Liver (tissue), 9 donors: Measurements from ENCODE around the gene BTN3A1. TPM values are rescaled to one million over a fixed set of nuclear protein-coding genes. Genes with fewer than 3 reads are reported as not detected.

Source experiments
- DNase-seq: peaks from one replicate; pipeline ENCODE4 v3.0.0-alpha.2; 2017; ENCODE audit warnings: low spot score
- H3K27ac ChIP-seq, 2 donors: one replicate each; pipeline ENCODE4 v1.7.0; 2013; ENCODE audit warnings: inconsistent platforms in 2 of 2, low read length in 2 of 2, control low read depth in 1 of 2, low read depth in 1 of 2, mild to moderate bottlenecking in 1 of 2
- H3K27me3 ChIP-seq, 4 donors: one replicate each; pipeline versions ENCODE4 v1.6.1 to v1.7.0; 2013; ENCODE audit warnings: low read length in 3 of 4, inconsistent platforms in 1 of 4, mild to moderate bottlenecking in 1 of 4, moderate library complexity in 1 of 4; ENCODE audit not compliant: control insufficient read depth in 4 of 4, insufficient read depth in 4 of 4
- H3K36me3 ChIP-seq, 4 donors: one replicate each; pipeline versions ENCODE4 v1.6.1 to v1.7.0; 2013; ENCODE audit warnings: low read length in 3 of 4, mild to moderate bottlenecking in 3 of 4, low read depth in 1 of 4, moderate library complexity in 1 of 4; ENCODE audit not compliant: control insufficient read depth in 4 of 4, insufficient read depth in 3 of 4
- H3K4me1 ChIP-seq, 4 donors: one replicate each; pipeline versions ENCODE4 v1.6.1 to v1.7.0; 2013; ENCODE audit warnings: low read length in 3 of 4, mild to moderate bottlenecking in 3 of 4, moderate library complexity in 1 of 4; ENCODE audit not compliant: control insufficient read depth in 4 of 4, insufficient read depth in 4 of 4
- H3K4me3 ChIP-seq, 3 donors: one replicate each; pipeline versions ENCODE4 v1.6.1 to v1.7.0; 2013; ENCODE audit warnings: low read length in 3 of 3, control low read depth in 1 of 3, low read depth in 1 of 3, mild to moderate bottlenecking in 1 of 3
- H3K9ac ChIP-seq, 2 donors: one replicate each; pipeline ENCODE4 v1.7.0; 2013; ENCODE audit warnings: low read length in 2 of 2, mild to moderate bottlenecking in 2 of 2, moderate library complexity in 2 of 2, control low read depth in 1 of 2, low read depth in 1 of 2
- H3K9me3 ChIP-seq, 4 donors: one replicate each; pipeline versions ENCODE4 v1.6.1 to v1.7.0; 2013; ENCODE audit warnings: low read length in 3 of 4; ENCODE audit not compliant: control insufficient read depth in 4 of 4
- ATF3 ChIP-seq: IDR thresholded peaks from 2 replicates; pipeline ENCODE4 v1.6.1; 2016; ENCODE audit warnings: antibody characterized with exemption
- CTCF ChIP-seq: fragments of 150-350 bp; IDR thresholded peaks from 2 replicates; pipeline ENCODE4 v1.5.1; 2017; ENCODE audit warnings: improper control_type of control experiment, low read depth, low read length; ENCODE audit not compliant: missing input control
- EGR1 ChIP-seq, 2 donors: IDR thresholded peaks; 2 replicates each; pipeline ENCODE4 v1.6.1; 2016 to 2018; ENCODE audit warnings: antibody characterized with exemption in 2 of 2, low read depth in 2 of 2
- FOXA1 ChIP-seq: IDR thresholded peaks from 2 replicates; pipeline ENCODE4 v1.6.1; 2016; ENCODE audit warnings: antibody characterized with exemption
- FOXA2 ChIP-seq: IDR thresholded peaks from 2 replicates; pipeline ENCODE4 v1.6.1; 2016; ENCODE audit warnings: antibody characterized with exemption
- GABPA ChIP-seq, 2 donors: IDR thresholded peaks in 1 of 2; conservative IDR thresholded peaks in 1 of 2; 2 replicates each; pipeline ENCODE4 v1.6.1; 2016; ENCODE audit warnings: antibody characterized with exemption in 2 of 2, mild to moderate bottlenecking in 1 of 2, moderate library complexity in 1 of 2
- HNF4A ChIP-seq, 2 donors: conservative IDR thresholded peaks; 2 replicates each; pipeline ENCODE4 v1.6.1; 2016; ENCODE audit warnings: antibody characterized with exemption in 2 of 2, mild to moderate bottlenecking in 2 of 2
- HNF4G ChIP-seq: IDR thresholded peaks from 2 replicates; pipeline ENCODE4 v1.6.1; 2016; ENCODE audit warnings: antibody characterized with exemption
- MAX ChIP-seq: IDR thresholded peaks from 2 replicates; pipeline ENCODE4 v1.6.1; 2016; ENCODE audit warnings: antibody characterized with exemption
- NR2F2 ChIP-seq: IDR thresholded peaks from 2 replicates; pipeline ENCODE4 v1.6.1; 2016; ENCODE audit warnings: antibody characterized with exemption
- RAD21 ChIP-seq, 2 donors: IDR thresholded peaks; 2 replicates each; pipeline ENCODE4 v1.6.1; 2016; ENCODE audit warnings: antibody characterized with exemption in 2 of 2, mild to moderate bottlenecking in 2 of 2
- REST ChIP-seq: IDR thresholded peaks from 2 replicates; pipeline ENCODE4 v1.6.1; 2016; ENCODE audit warnings: antibody characterized with exemption, mild to moderate bottlenecking
- RXRA ChIP-seq, 2 donors: IDR thresholded peaks; 2 replicates each; pipeline ENCODE4 v1.6.1; 2017 to 2018; ENCODE audit warnings: antibody characterized with exemption in 2 of 2, mild to moderate bottlenecking in 1 of 2
- SP1 ChIP-seq: IDR thresholded peaks from 2 replicates; pipeline ENCODE4 v1.6.1; 2018; ENCODE audit warnings: antibody characterized with exemption, mild to moderate bottlenecking
- TAF1 ChIP-seq: conservative IDR thresholded peaks from 2 replicates; pipeline ENCODE4 v1.6.1; 2016; ENCODE audit warnings: antibody characterized with exemption, mild to moderate bottlenecking
- YY1 ChIP-seq: IDR thresholded peaks from 2 replicates; pipeline ENCODE4 v1.6.1; 2016; ENCODE audit warnings: antibody characterized with exemption, mild to moderate bottlenecking
- ZBTB33 ChIP-seq: IDR thresholded peaks from 2 replicates; pipeline ENCODE4 v1.6.1; 2016; ENCODE audit warnings: antibody characterized with exemption
- WGBS: extraction: QIAGEN DNeasy Blood & Tissue Kit; methylation state at CpG from one replicate; pipeline ENCODE4 v1.1.7; 2013; 5-methylcytosine and 5-hydroxymethylcytosine counted together
- polyA plus RNA-seq, 2 donors: library from polyadenylated mRNA; stranded (reverse) in 1 of 2; unstranded in 1 of 2; fragments of 200-250 nt in 1 of 2; fragments of >200 nt in 1 of 2; fragmentation: Nextera tagmentation in 1 of 2; extraction: Ambion mirVana in 1 of 2; gene quantifications; one replicate each; pipeline versions ENCODE4 v1.2.1 to v1.2.3, GENCODE V29; 2013 to 2015
- total RNA-seq, 2 donors: library from RNA; depleted of rRNA; stranded (reverse); fragments of >200 nt; gene quantifications; one replicate each; pipeline ENCODE4 v1.2.3, GENCODE V29; 2014
- donor health status: healthy.
- donor health status: healthy.
- donor health status: healthy.
- donor health status: healthy.
- donor health status: healthy.

The BTN3A1 gene
- total and polyA plus RNA-seq, 4 donors, result 2.3 to 17.1 (median 6.3) TPM

- WGBS, result 73% methylated on average over 3 of the region's 3 CpGs
- no peak overlapping the region for H3K27ac ChIP-seq
- H3K27me3 ChIP-seq, result no peaks in the 10 kb centered on the region
- H3K4me3 ChIP-seq, result no peak overlapping the region
- DNase-seq, result no peak
- no peak overlapping the region for H3K9ac ChIP-seq
- H3K36me3 ChIP-seq, result peaks cover 4 to 24% (median 15%) of the 10 kb centered on the region in 4 donors
- no peaks in the 10 kb centered on the region for H3K9me3 ChIP-seq
- no peak for TF ChIP-seq REST
- no peak for TF ChIP-seq MAX
- TF ChIP-seq HNF4G, result no peak
- TF ChIP-seq SP1, result no peak
- TF ChIP-seq RXRA (IDR thresholded peaks at IDR 0.05), result no peak
- no peak for TF ChIP-seq FOXA1
- TF ChIP-seq HNF4A (conservative IDR thresholded peaks at IDR 0.05), result no peak
- TF ChIP-seq GABPA (IDR thresholded peaks at IDR 0.05 in 1 of 2, conservative IDR thresholded peaks at IDR 0.05 in 1 of 2), result no peak
- TF ChIP-seq FOXA2, result no peak
- TF ChIP-seq TAF1, result no peak
- TF ChIP-seq EGR1 (IDR thresholded peaks at IDR 0.05; ENCODE audit: low read depth in 2 of 2), result no peak
- TF ChIP-seq ZBTB33, result no peak
- no peak for TF ChIP-seq CTCF
- no peak for TF ChIP-seq NR2F2
- H3K4me1 ChIP-seq, result peaks cover 3 to 16% (median 13%) of the 10 kb centered on the region in 4 donors
Observed at GRCh38 chr6:26403893-26404292, 1.8 kb downstream of the BTN3A1 start.

- no peak overlapping the region for H3K27ac ChIP-seq
- H3K4me1 ChIP-seq, result peaks cover 3 to 16% (median 13%) of the 10 kb centered on the region in 4 donors
- H3K27me3 ChIP-seq, result no peaks in the 10 kb centered on the region
- DNase-seq, result no peak
- H3K4me3 ChIP-seq, result no peak overlapping the region
- peaks cover 6 to 29% (median 15%) of the 10 kb centered on the region in 4 donors for H3K36me3 ChIP-seq
- WGBS, result 90% methylated on average over 3 of the region's 3 CpGs
- no peaks in the 10 kb centered on the region for H3K9me3 ChIP-seq
- no peak overlapping the region for H3K9ac ChIP-seq
- TF ChIP-seq RAD21 (IDR thresholded peaks at IDR 0.05) (no peak), REST (no peak), CTCF (no peak), YY1 (no peak), TAF1 (no peak), EGR1 (IDR thresholded peaks at IDR 0.05; ENCODE audit: low read depth in 2 of 2) (no peak), ATF3 (no peak), HNF4G (no peak), MAX (no peak), FOXA1 (no peak), NR2F2 (no peak), GABPA (IDR thresholded peaks at IDR 0.05 in 1 of 2, conservative IDR thresholded peaks at IDR 0.05 in 1 of 2) (no peak), HNF4A (conservative IDR thresholded peaks at IDR 0.05) (no peak), FOXA2 (no peak)
Observed at GRCh38 chr6:26404546-26404945, 2.5 kb downstream of the BTN3A1 start.
